Ishikawa (cell line): Measurements from ENCODE around the gene MYO1B.
A peak's percentile ranks its signal among the peaks of the same experiment; 100 is the strongest.

Source experiments
- CEBPB ChIP-seq: IDR thresholded peaks from 2 replicates; pipeline ENCODE4 v1.6.1; 2012
- CREB1 ChIP-seq: IDR thresholded peaks from 2 replicates; pipeline ENCODE4 v1.6.1; 2012; ENCODE audit warnings: low read depth
- EGR1 ChIP-seq: IDR thresholded peaks from 2 replicates; pipeline ENCODE4 v1.6.1; 2012
- EP300 ChIP-seq: IDR thresholded peaks from 2 replicates; pipeline ENCODE4 v1.6.1; 2012; ENCODE audit warnings: borderline replicate concordance
- FOXM1 ChIP-seq: IDR thresholded peaks from 2 replicates; pipeline ENCODE4 v1.6.1; 2012; ENCODE audit warnings: low read depth, borderline replicate concordance
- NFIC ChIP-seq: IDR thresholded peaks from 2 replicates; pipeline ENCODE4 v1.6.1; 2012
- RAD21 ChIP-seq: IDR thresholded peaks from 2 replicates; pipeline ENCODE4 v1.6.1; 2012; ENCODE audit warnings: low read depth
- TAF1 ChIP-seq: IDR thresholded peaks from 2 replicates; pipeline ENCODE4 v1.6.1; 2012; ENCODE audit warnings: low read depth, mild to moderate bottlenecking
- TCF12 ChIP-seq: IDR thresholded peaks from 2 replicates; pipeline ENCODE4 v1.6.1; 2012; ENCODE audit warnings: low read depth
- TEAD4 ChIP-seq: IDR thresholded peaks from 2 replicates; pipeline ENCODE4 v1.6.1; 2012
- YY1 ChIP-seq: IDR thresholded peaks from 2 replicates; pipeline ENCODE4 v1.6.1; 2012; ENCODE audit warnings: low read depth
- ZBTB7A ChIP-seq: IDR thresholded peaks from 2 replicates; pipeline ENCODE4 v1.6.1; 2012; ENCODE audit warnings: low read depth
- TF ChIP-seq, protein P1 (sequence below): IDR thresholded peaks from 2 replicates; pipeline ENCODE4 v1.6.1; 2012
- TF ChIP-seq, protein P2 (sequence below): IDR thresholded peaks from 2 replicates; pipeline ENCODE4 v1.6.1; 2012
- TF ChIP-seq, protein P3 (sequence below): IDR thresholded peaks from 2 replicates; pipeline ENCODE4 v1.6.1; 2012; ENCODE audit warnings: low read depth, mild to moderate bottlenecking

Gene MYO1B

GRCh38 chr2:191215230-191215629, 30.0 kb upstream of the MYO1B start:
- TF ChIP-seq CREB1: no peak
- no peak for TF ChIP-seq NFIC
- no peak for TF ChIP-seq TEAD4
- no peak for TF ChIP-seq TAF1
- no peak for TF ChIP-seq RAD21
- TF ChIP-seq EGR1: no peak
- no peak for TF ChIP-seq CEBPB
- TF ChIP-seq TCF12: no peak
- no peak for TF ChIP-seq FOXM1
- TF ChIP-seq, protein P1, sequence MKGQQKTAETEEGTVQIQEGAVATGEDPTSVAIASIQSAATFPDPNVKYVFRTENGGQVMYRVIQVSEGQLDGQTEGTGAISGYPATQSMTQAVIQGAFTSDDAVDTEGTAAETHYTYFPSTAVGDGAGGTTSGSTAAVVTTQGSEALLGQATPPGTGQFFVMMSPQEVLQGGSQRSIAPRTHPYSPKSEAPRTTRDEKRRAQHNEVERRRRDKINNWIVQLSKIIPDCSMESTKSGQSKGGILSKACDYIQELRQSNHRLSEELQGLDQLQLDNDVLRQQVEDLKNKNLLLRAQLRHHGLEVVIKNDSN: no peak
- no peak for TF ChIP-seq ZBTB7A
- TF ChIP-seq, protein P2, sequence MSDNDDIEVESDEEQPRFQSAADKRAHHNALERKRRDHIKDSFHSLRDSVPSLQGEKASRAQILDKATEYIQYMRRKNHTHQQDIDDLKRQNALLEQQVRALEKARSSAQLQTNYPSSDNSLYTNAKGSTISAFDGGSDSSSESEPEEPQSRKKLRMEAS: no peak
- no peak for TF ChIP-seq YY1
- TF ChIP-seq, protein P3, sequence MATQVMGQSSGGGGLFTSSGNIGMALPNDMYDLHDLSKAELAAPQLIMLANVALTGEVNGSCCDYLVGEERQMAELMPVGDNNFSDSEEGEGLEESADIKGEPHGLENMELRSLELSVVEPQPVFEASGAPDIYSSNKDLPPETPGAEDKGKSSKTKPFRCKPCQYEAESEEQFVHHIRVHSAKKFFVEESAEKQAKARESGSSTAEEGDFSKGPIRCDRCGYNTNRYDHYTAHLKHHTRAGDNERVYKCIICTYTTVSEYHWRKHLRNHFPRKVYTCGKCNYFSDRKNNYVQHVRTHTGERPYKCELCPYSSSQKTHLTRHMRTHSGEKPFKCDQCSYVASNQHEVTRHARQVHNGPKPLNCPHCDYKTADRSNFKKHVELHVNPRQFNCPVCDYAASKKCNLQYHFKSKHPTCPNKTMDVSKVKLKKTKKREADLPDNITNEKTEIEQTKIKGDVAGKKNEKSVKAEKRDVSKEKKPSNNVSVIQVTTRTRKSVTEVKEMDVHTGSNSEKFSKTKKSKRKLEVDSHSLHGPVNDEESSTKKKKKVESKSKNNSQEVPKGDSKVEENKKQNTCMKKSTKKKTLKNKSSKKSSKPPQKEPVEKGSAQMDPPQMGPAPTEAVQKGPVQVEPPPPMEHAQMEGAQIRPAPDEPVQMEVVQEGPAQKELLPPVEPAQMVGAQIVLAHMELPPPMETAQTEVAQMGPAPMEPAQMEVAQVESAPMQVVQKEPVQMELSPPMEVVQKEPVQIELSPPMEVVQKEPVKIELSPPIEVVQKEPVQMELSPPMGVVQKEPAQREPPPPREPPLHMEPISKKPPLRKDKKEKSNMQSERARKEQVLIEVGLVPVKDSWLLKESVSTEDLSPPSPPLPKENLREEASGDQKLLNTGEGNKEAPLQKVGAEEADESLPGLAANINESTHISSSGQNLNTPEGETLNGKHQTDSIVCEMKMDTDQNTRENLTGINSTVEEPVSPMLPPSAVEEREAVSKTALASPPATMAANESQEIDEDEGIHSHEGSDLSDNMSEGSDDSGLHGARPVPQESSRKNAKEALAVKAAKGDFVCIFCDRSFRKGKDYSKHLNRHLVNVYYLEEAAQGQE: no peak
- TF ChIP-seq EP300: no peak

GRCh38 chr2:191215666-191216065, 29.5 kb upstream of the MYO1B start:
- TF ChIP-seq ZBTB7A: no peak
- no peak for TF ChIP-seq EP300
- TF ChIP-seq TAF1: no peak
- TF ChIP-seq, protein P2: no peak
- no peak for TF ChIP-seq EGR1
- TF ChIP-seq, protein P1: no peak
- TF ChIP-seq, protein P3: no peak
- no peak for TF ChIP-seq RAD21
- TF ChIP-seq NFIC: no peak
- TF ChIP-seq FOXM1: no peak
- TF ChIP-seq CEBPB: no peak
- TF ChIP-seq TEAD4: no peak
- no peak for TF ChIP-seq YY1
- TF ChIP-seq CREB1: no peak
- TF ChIP-seq TCF12: no peak

DNA sequence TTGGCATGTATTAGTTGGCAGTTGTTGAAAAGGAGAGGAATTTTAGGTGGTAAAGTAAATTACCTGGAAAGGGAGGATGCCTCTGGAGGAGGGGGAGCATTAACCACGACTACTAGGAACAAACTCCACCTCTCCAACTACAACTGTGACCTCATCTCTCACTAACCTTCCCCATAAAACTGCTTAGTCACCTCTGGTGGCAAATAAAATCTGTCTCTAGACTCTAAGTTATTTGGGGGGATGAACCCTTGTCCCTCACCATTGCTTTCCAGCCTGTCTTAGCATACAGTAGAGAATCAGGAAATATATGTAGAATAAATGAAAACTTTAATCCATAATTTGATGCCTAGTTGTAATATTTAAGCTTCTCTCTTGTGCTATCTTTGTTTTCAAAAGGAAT, 27.6 kb upstream of the MYO1B start:
- TF ChIP-seq TEAD4: no peak
- no peak for TF ChIP-seq NFIC
- no peak for TF ChIP-seq RAD21

DNA sequence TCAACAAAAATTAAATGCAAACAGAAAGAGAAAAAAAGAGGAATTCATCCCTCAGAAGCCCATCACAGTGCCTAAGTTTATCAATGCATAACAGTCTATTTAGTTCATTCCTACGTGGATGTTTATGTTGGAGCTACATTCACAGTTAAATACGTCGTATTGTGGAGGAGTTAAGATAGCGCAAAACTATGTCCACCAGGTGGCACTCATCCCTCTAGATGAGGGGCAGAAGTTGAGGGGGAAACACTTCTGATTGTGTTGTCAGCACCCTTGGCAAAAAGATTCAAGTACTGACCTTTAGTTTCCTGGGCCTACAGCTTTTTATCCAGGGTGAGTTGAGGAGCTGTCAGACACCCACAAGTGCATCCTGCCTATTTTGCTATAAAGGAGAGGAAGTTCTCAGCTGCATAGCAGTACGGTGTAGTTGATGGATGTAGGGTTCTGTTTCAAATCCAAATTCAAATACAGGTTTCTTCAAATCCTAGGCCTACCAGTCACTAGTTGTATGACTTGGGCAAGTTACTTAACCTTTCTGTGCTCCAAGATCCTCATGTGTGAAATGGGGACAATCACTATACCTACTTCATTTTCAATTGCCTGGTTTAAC, 26.8 kb upstream of the MYO1B start:
- TF ChIP-seq EP300: no peak
- TF ChIP-seq YY1: no peak
- TF ChIP-seq RAD21: peak; percentile 73
- no peak for TF ChIP-seq ZBTB7A
- TF ChIP-seq, protein P2: no peak
- no peak for TF ChIP-seq TAF1
- TF ChIP-seq NFIC: no peak

DNA sequence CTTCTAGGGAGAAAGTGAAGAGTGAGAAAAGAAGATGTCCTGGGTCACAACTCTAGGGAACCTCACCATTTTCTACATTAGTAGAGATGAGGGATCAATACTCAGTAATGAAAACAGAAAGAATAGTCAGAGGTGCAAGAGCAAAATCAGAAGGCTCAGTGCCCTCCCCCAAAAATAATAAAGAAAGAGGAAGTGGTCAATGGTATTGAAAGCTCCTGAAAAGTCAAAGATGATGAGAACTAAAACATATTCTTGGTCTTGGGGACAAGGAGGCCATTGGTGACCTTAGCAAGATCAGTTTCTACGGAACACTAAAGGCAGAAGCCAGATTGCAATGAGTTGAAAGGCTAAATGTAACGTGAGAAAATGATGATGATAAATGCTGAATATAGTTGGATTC, 24.5 kb upstream of the MYO1B start:
- no peak for TF ChIP-seq ZBTB7A
- no peak for TF ChIP-seq EP300
- TF ChIP-seq, protein P2: no peak
- TF ChIP-seq CREB1: no peak
- no peak for TF ChIP-seq EGR1
- TF ChIP-seq FOXM1: no peak
- no peak for TF ChIP-seq NFIC
- no peak for TF ChIP-seq TAF1
- TF ChIP-seq TCF12: no peak
- TF ChIP-seq, protein P3: no peak
- no peak for TF ChIP-seq RAD21
- TF ChIP-seq, protein P1: no peak
- TF ChIP-seq TEAD4: no peak
- no peak for TF ChIP-seq CEBPB
- no peak for TF ChIP-seq YY1
